ENCODE results near the gene SDSL. TPM values are rescaled to one million over a fixed set of nuclear protein-coding genes. Genes with fewer than 3 reads are reported as not detected.

Gene SDSL
- total RNA-seq, 1 donor from 2014 or later: 12.8 TPM

DNA sequence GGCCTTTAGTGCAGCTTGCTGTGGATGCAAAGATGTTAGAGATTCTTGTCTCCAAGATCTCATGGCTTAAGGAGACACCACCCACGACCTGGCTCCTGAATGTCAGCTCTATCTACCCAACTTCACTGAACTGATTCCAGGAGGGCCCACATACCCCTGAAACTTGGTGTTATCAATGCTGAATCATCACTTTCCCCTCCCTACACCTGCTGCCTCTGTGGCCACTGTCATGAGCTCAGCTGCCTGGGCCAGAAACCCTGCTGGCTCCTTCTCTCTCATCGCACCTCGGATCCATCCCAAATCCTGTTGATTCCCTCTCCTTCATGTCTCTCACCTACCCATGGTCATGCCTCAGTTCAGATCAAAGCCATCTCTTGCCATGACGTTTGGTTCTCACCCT lies 64.5 kb downstream of the SDSL start:
- Histone ChIP-seq H3K9me3 (no peaks in the 10 kb centered on the region), H3K27me3 (ENCODE audit: low read depth) (peaks cover 27% of the 10 kb centered on the region), H3K27ac (no peak overlapping the region), H3K4me1 (no peaks in the 10 kb centered on the region), H3K4me3 (no peak overlapping the region), H3K36me3 (no peaks in the 10 kb centered on the region)
- TF ChIP-seq, protein P1, sequence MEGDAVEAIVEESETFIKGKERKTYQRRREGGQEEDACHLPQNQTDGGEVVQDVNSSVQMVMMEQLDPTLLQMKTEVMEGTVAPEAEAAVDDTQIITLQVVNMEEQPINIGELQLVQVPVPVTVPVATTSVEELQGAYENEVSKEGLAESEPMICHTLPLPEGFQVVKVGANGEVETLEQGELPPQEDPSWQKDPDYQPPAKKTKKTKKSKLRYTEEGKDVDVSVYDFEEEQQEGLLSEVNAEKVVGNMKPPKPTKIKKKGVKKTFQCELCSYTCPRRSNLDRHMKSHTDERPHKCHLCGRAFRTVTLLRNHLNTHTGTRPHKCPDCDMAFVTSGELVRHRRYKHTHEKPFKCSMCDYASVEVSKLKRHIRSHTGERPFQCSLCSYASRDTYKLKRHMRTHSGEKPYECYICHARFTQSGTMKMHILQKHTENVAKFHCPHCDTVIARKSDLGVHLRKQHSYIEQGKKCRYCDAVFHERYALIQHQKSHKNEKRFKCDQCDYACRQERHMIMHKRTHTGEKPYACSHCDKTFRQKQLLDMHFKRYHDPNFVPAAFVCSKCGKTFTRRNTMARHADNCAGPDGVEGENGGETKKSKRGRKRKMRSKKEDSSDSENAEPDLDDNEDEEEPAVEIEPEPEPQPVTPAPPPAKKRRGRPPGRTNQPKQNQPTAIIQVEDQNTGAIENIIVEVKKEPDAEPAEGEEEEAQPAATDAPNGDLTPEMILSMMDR (IDR thresholded peaks at IDR 0.05): no peak
- no peak for ATAC-seq
- intact Hi-C loops (cut with DNase I): no loop called here
- DNase-seq: no peak

Other genes with a start within 250 kb of the SDSL start
- gene DDX54, start 236.9 kb upstream of the SDSL start, total RNA-seq: 54.9 TPM
- 14.2 TPM for gene RITA1, start 236.7 kb upstream of the SDSL start, total RNA-seq
- 68.1 TPM for gene TPCN1, start 200.9 kb upstream of the SDSL start, total RNA-seq
- 39.3 TPM for gene SLC8B1, start 87.3 kb upstream of the SDSL start, total RNA-seq
- gene PLBD2, start 63.8 kb upstream of the SDSL start, total RNA-seq: 44.8 TPM
- gene SDS, start 18.5 kb upstream of the SDSL start, total RNA-seq: 1.1 TPM
- gene LHX5, start 49.5 kb downstream of the SDSL start, total RNA-seq: not detected

All from lower lobe of right lung (tissue), 2 donors.